Glomerular endothelial cell (primary cell): Measurements from ENCODE around the gene COX6B2. TPM values are rescaled to one million over a fixed set of nuclear protein-coding genes. Genes with fewer than 3 reads are reported as not detected.
"Not testable (repeated sequence)": the region's sequence is repeated elsewhere in the genome, so short reads cannot be mapped to it uniquely, and the experiment has no call there.

Experiments
- DNase-seq: peaks from one replicate; pipeline ENCODE4 v3.0.0-alpha.2; 2011; ENCODE audit warnings: low read depth, low spot score; ENCODE audit errors: extremely low read depth
- total RNA-seq: library from RNA; depleted of rRNA; stranded (reverse); fragments of >200 nt; gene quantifications from 2 replicates; pipeline ENCODE4 v1.2.3, GENCODE V29; 2015

Gene COX6B2
- total RNA-seq, 1 donor from 2014 or later = not detected

GRCh38 chr19:55345101-55345817 is 9.3 kb downstream of the COX6B2 start:
- DNase-seq = no peak

- no peak for DNase-seq
These were observed 10.1 kb downstream of the COX6B2 start for GRCh38 chr19:55344444-55344843.

- DNase-seq = no peak
These were observed 12.7 kb downstream of the COX6B2 start for GRCh38 chr19:55341595-55342531.

- no peak for DNase-seq
These were observed 13.3 kb downstream of the COX6B2 start for GRCh38 chr19:55341171-55341588.

- DNase-seq = no peak
These were observed 13.8 kb downstream of the COX6B2 start for GRCh38 chr19:55340784-55341147.

- no peak for DNase-seq
These were observed 14.4 kb downstream of the COX6B2 start for GRCh38 chr19:55339889-55340783.

GRCh38 chr19:55339105-55339888 is 15.2 kb downstream of the COX6B2 start, which contains the start of gene KMT5C:
TSS of gene KMT5C (plus strand) at chr19:55339876. CDS start at chr19:55341937, 2,061 bp downstream.
- DNase-seq = peak; percentile 100

GRCh38 chr19:55336101-55336500 is 18.4 kb downstream of the COX6B2 start:
- no peak for DNase-seq

GRCh38 chr19:55333870-55334269 is 20.6 kb downstream of the COX6B2 start:
- DNase-seq = no peak

GRCh38 chr19:55329791-55330190 is 24.7 kb downstream of the COX6B2 start:
- DNase-seq = not testable (repeated sequence)

GRCh38 chr19:55328774-55329318 is 25.7 kb downstream of the COX6B2 start:
- DNase-seq = not testable (repeated sequence)

GRCh38 chr19:55325172-55325571 is 29.3 kb downstream of the COX6B2 start, which contains the start of gene TMEM150B:
TSS of gene TMEM150B (minus strand) at chr19:55325341. CDS start at chr19:55321036, 4,305 bp downstream.
- DNase-seq = no peak

- no peak for DNase-seq
These were observed 29.9 kb downstream of the COX6B2 start for GRCh38 chr19:55324662-55325061.

- no peak for DNase-seq
These were observed 32.2 kb downstream of the COX6B2 start for GRCh38 chr19:55322204-55322885.

- no peak for DNase-seq
These were observed 32.9 kb downstream of the COX6B2 start for GRCh38 chr19:55321466-55322137.

- DNase-seq = no peak
These were observed 33.6 kb downstream of the COX6B2 start for GRCh38 chr19:55320844-55321419.

- no peak for DNase-seq
These were observed 34.7 kb downstream of the COX6B2 start for GRCh38 chr19:55319785-55320184.

GRCh38 chr19:55316646-55317045 is 37.9 kb downstream of the COX6B2 start:
- no peak for DNase-seq
